Brain microvascular endothelial cell (primary cell): ENCODE results near the gene CTNND2.

Source experiments
- DNase-seq: peaks from one replicate; pipeline ENCODE4 v3.0.0-alpha.2; 2020
- H3K27ac ChIP-seq: fragments of 250-450 bp; sonication (Bioruptor Pico); 2 replicates; pipeline ENCODE4 v1.5.1; 2020; ENCODE audit warnings: mild to moderate bottlenecking, moderate library complexity
- H3K27me3 ChIP-seq: fragments of 250-450 bp; sonication (Bioruptor Pico); replicated peaks from 2 replicates; pipeline ENCODE4 v1.5.1; 2020; ENCODE audit warnings: mild to moderate bottlenecking
- H3K36me3 ChIP-seq: fragments of 250-450 bp; sonication (Bioruptor Pico); replicated peaks from 2 replicates; pipeline ENCODE4 v1.5.1; 2020; ENCODE audit warnings: mild to moderate bottlenecking
- H3K4me3 ChIP-seq: 2 replicates; pipeline ENCODE4 v1.5.1; 2011; ENCODE audit warnings: low read depth, mild to moderate bottlenecking, control low read depth, low read length, moderate library complexity
- CTCF ChIP-seq: IDR thresholded peaks from 2 replicates; pipeline ENCODE4 v1.5.1; 2011; ENCODE audit warnings: low read depth, mild to moderate bottlenecking, moderate library complexity, low read length, control low read depth, inconsistent platforms; ENCODE audit errors: missing control alignments
- in situ Hi-C: cut with HindIII; loops from 2 replicates; pipeline ENCODE4 v1.10.0; 2017; ENCODE audit warnings: low sequenced_read_pairs, low pct_ligation_motif_present

The CTNND2 gene

GRCh38 chr5:11148810-11149539, 755.3 kb downstream of the CTNND2 start:
- Histone ChIP-seq H3K27ac (no peak overlapping the region), H3K4me3 (no peak overlapping the region), H3K36me3 (no peaks in the 10 kb centered on the region), H3K27me3 (no peaks in the 10 kb centered on the region)
- TF ChIP-seq CTCF = no peak
- in situ Hi-C loops = no loop called here
- DNase-seq = no peak

- no peaks in the 10 kb centered on the region for H3K27me3 ChIP-seq
- no peak overlapping the region for H3K4me3 ChIP-seq
- TF ChIP-seq CTCF = no peak
- DNase-seq = no peak
- H3K27ac ChIP-seq = no peak overlapping the region
- H3K36me3 ChIP-seq = no peaks in the 10 kb centered on the region
- in situ Hi-C loops = no loop called here
Observed at GRCh38 chr5:11146171-11146570, 758.1 kb downstream of the CTNND2 start.

GRCh38 chr5:11143456-11144267, 760.6 kb downstream of the CTNND2 start:
- DNase-seq = no peak
- no peak for TF ChIP-seq CTCF
- in situ Hi-C loops = no loop called here
- H3K27ac ChIP-seq = no peak overlapping the region
- no peaks in the 10 kb centered on the region for H3K27me3 ChIP-seq
- H3K36me3 ChIP-seq = no peaks in the 10 kb centered on the region
- H3K4me3 ChIP-seq = no peak overlapping the region

- no peaks in the 10 kb centered on the region for H3K27me3 ChIP-seq
- H3K4me3 ChIP-seq = no peak overlapping the region
- in situ Hi-C loops = no loop called here
- no peak overlapping the region for H3K27ac ChIP-seq
- no peak for DNase-seq
- no peaks in the 10 kb centered on the region for H3K36me3 ChIP-seq
- TF ChIP-seq CTCF = no peak
Observed at GRCh38 chr5:11139217-11139865, 764.9 kb downstream of the CTNND2 start.

GRCh38 chr5:11130131-11130530, 774.1 kb downstream of the CTNND2 start:
- in situ Hi-C loops = no loop called here
- H3K27ac ChIP-seq = no peak overlapping the region
- H3K36me3 ChIP-seq = no peaks in the 10 kb centered on the region
- no peaks in the 10 kb centered on the region for H3K27me3 ChIP-seq
- no peak for DNase-seq
- no peak for TF ChIP-seq CTCF
- H3K4me3 ChIP-seq = no peak overlapping the region
